Measurements from ENCODE around the gene SYP.

GRCh38 chrX:49139713-49140112 lies 60.3 kb downstream of the SYP start:
- TF ChIP-seq BHLHE40 (IDR thresholded peaks at IDR 0.05; ENCODE audit: borderline replicate concordance) (no peak), SUZ12 (IDR thresholded peaks at IDR 0.05) (no peak), ELF4 (IDR thresholded peaks at IDR 0.05) (no peak), L3MBTL2 (conservative IDR thresholded peaks at IDR 0.05) (no peak), LEF1 (IDR thresholded peaks at IDR 0.05; ENCODE audit: borderline replicate concordance) (no peak), ZNF384 (IDR thresholded peaks at IDR 0.05) (no peak), HDGF (IDR thresholded peaks at IDR 0.05; ENCODE audit: borderline replicate concordance) (no peak), FOXA1 (IDR thresholded peaks at IDR 0.05) (no peak), SP1 (IDR thresholded peaks at IDR 0.05) (no peak)

All from HEK293T (cell line).